ENCODE data around the gene BCL2L15.

- TF ChIP-seq, protein P1, sequence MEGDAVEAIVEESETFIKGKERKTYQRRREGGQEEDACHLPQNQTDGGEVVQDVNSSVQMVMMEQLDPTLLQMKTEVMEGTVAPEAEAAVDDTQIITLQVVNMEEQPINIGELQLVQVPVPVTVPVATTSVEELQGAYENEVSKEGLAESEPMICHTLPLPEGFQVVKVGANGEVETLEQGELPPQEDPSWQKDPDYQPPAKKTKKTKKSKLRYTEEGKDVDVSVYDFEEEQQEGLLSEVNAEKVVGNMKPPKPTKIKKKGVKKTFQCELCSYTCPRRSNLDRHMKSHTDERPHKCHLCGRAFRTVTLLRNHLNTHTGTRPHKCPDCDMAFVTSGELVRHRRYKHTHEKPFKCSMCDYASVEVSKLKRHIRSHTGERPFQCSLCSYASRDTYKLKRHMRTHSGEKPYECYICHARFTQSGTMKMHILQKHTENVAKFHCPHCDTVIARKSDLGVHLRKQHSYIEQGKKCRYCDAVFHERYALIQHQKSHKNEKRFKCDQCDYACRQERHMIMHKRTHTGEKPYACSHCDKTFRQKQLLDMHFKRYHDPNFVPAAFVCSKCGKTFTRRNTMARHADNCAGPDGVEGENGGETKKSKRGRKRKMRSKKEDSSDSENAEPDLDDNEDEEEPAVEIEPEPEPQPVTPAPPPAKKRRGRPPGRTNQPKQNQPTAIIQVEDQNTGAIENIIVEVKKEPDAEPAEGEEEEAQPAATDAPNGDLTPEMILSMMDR (IDR thresholded peaks at IDR 0.05; ENCODE audit: low read depth, low read length, missing input control) = no peak
- TF ChIP-seq MAX (IDR thresholded peaks at IDR 0.05) (no peak), JUND (IDR thresholded peaks at IDR 0.05) (no peak), SP1 (IDR thresholded peaks at IDR 0.05) (no peak), RAD21 (IDR thresholded peaks at IDR 0.05) (no peak), NR2F2 (IDR thresholded peaks at IDR 0.05) (no peak), YY1 (IDR thresholded peaks at IDR 0.05) (no peak), RXRA (IDR thresholded peaks at IDR 0.05) (no peak)
- TF ChIP-seq, protein P2, sequence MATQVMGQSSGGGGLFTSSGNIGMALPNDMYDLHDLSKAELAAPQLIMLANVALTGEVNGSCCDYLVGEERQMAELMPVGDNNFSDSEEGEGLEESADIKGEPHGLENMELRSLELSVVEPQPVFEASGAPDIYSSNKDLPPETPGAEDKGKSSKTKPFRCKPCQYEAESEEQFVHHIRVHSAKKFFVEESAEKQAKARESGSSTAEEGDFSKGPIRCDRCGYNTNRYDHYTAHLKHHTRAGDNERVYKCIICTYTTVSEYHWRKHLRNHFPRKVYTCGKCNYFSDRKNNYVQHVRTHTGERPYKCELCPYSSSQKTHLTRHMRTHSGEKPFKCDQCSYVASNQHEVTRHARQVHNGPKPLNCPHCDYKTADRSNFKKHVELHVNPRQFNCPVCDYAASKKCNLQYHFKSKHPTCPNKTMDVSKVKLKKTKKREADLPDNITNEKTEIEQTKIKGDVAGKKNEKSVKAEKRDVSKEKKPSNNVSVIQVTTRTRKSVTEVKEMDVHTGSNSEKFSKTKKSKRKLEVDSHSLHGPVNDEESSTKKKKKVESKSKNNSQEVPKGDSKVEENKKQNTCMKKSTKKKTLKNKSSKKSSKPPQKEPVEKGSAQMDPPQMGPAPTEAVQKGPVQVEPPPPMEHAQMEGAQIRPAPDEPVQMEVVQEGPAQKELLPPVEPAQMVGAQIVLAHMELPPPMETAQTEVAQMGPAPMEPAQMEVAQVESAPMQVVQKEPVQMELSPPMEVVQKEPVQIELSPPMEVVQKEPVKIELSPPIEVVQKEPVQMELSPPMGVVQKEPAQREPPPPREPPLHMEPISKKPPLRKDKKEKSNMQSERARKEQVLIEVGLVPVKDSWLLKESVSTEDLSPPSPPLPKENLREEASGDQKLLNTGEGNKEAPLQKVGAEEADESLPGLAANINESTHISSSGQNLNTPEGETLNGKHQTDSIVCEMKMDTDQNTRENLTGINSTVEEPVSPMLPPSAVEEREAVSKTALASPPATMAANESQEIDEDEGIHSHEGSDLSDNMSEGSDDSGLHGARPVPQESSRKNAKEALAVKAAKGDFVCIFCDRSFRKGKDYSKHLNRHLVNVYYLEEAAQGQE (IDR thresholded peaks at IDR 0.05) = no peak
- TF ChIP-seq, protein P3, sequence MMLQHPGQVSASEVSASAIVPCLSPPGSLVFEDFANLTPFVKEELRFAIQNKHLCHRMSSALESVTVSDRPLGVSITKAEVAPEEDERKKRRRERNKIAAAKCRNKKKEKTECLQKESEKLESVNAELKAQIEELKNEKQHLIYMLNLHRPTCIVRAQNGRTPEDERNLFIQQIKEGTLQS (IDR thresholded peaks at IDR 0.05) = no peak
- TF ChIP-seq, protein P4, sequence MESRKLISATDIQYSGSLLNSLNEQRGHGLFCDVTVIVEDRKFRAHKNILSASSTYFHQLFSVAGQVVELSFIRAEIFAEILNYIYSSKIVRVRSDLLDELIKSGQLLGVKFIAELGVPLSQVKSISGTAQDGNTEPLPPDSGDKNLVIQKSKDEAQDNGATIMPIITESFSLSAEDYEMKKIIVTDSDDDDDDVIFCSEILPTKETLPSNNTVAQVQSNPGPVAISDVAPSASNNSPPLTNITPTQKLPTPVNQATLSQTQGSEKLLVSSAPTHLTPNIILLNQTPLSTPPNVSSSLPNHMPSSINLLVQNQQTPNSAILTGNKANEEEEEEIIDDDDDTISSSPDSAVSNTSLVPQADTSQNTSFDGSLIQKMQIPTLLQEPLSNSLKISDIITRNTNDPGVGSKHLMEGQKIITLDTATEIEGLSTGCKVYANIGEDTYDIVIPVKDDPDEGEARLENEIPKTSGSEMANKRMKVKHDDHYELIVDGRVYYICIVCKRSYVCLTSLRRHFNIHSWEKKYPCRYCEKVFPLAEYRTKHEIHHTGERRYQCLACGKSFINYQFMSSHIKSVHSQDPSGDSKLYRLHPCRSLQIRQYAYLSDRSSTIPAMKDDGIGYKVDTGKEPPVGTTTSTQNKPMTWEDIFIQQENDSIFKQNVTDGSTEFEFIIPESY (IDR thresholded peaks at IDR 0.05) = no peak
These were observed 43.2 kb upstream of the BCL2L15 start for GRCh38 chr1:113930499-113931161.

Measured in liver (tissue), 3 donors.